BE2C (cell line): ENCODE results near the gene MCL1.
"Not testable (repeated sequence)": the region's sequence is repeated elsewhere in the genome, so short reads cannot be mapped to it uniquely, and the experiment has no call there.

Source experiments
- DNase-seq: peaks from one replicate; pipeline ENCODE4 v3.0.0-alpha.2; 2020
- H3K27me3 ChIP-seq: fragments of 250-450 bp; sonication (Bioruptor Pico); 2 replicates; pipeline ENCODE4 v1.5.1; 2020; ENCODE audit warnings: mild to moderate bottlenecking
- H3K36me3 ChIP-seq: fragments of 250-450 bp; sonication (Bioruptor Pico); 2 replicates; pipeline ENCODE4 v1.5.1; 2020; ENCODE audit warnings: mild to moderate bottlenecking
- H3K4me1 ChIP-seq: fragments of 250-450 bp; sonication (Bioruptor Pico); 2 replicates; pipeline ENCODE4 v1.5.1; 2020
- H3K4me3 ChIP-seq: 2 replicates; pipeline ENCODE4 v1.5.1; 2011; ENCODE audit warnings: low read depth, low read length
- H3K9me3 ChIP-seq: fragments of 250-450 bp; sonication (Bioruptor Pico); 2 replicates; pipeline ENCODE4 v1.5.1; 2020
- TF ChIP-seq, protein P1 (sequence below): IDR thresholded peaks from 2 replicates; pipeline ENCODE4 v1.5.1; 2012; ENCODE audit warnings: mild to moderate bottlenecking, low read depth, low read length

Gene MCL1

DNA sequence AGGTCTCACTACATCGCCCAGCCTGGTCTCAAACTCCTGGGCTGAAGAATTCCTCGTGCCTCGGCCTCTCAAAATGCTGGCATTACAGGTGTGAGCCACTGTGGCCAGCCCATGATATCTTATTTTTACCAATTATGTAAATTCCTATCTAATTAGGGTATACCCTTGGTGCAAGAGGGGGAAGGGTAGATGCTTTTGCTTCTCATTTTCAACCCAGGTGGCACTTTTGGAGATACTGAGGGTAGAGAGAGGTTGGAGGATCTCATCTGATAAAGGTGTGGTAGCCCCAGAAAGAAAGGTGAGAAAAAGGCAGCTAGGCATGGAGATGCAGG is 32.6 kb upstream of the MCL1 start:
- Histone ChIP-seq H3K4me1 (no peaks in the 10 kb centered on the region), H3K4me3 (no peak overlapping the region), H3K9me3 (no peaks in the 10 kb centered on the region), H3K36me3 (peaks cover 34% of the 10 kb centered on the region), H3K27me3 (no peaks in the 10 kb centered on the region)
- DNase-seq: no peak
- TF ChIP-seq, protein P1, sequence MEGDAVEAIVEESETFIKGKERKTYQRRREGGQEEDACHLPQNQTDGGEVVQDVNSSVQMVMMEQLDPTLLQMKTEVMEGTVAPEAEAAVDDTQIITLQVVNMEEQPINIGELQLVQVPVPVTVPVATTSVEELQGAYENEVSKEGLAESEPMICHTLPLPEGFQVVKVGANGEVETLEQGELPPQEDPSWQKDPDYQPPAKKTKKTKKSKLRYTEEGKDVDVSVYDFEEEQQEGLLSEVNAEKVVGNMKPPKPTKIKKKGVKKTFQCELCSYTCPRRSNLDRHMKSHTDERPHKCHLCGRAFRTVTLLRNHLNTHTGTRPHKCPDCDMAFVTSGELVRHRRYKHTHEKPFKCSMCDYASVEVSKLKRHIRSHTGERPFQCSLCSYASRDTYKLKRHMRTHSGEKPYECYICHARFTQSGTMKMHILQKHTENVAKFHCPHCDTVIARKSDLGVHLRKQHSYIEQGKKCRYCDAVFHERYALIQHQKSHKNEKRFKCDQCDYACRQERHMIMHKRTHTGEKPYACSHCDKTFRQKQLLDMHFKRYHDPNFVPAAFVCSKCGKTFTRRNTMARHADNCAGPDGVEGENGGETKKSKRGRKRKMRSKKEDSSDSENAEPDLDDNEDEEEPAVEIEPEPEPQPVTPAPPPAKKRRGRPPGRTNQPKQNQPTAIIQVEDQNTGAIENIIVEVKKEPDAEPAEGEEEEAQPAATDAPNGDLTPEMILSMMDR: no peak

DNA sequence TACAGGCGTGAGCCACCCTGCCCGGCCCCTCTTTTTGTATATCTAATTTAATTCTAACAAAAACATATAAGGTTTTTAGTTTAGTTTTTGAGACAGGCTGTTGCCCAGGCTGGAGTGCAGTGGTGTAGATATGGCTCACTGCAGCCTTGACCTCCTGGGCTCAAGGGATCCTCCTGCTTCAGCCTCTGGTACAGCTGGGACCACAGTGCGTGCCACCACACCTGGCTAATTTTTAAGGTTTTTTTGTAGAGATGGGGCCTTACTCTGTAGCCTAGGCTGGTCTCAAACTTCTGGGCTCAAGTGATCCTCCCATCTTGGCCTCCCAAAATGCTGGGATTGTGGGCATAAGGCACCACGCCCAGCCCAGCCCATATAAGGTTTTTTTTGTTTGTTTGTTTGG is 31.2 kb upstream of the MCL1 start:
- Histone ChIP-seq H3K27me3 (no peaks in the 10 kb centered on the region), H3K4me1 (no peaks in the 10 kb centered on the region), H3K4me3 (no peak overlapping the region), H3K36me3 (peaks cover 21% of the 10 kb centered on the region), H3K9me3 (no peaks in the 10 kb centered on the region)
- TF ChIP-seq, protein P1: no peak
- DNase-seq: no peak

DNA sequence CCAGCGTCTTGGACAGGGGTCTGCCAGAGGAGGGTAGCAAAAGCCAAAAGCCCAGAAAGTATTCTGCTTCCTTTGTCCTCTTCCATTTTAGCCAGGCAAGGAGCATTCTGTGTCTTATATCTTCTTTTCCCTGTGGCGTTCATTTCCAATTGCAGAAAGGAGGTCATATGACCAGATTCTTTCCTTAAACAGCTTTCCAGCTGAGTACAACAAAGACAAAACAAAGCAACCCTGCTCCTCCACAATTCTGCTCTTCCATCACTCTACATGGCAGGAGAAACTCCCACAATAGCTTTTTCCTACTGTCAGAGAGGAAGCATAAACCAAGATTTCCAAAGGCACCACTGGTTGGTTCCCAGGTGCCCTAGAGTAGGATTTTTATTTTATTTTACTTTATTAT is 30.3 kb upstream of the MCL1 start:
- peaks cover 17% of the 10 kb centered on the region for H3K36me3 ChIP-seq
- no peaks in the 10 kb centered on the region for H3K27me3 ChIP-seq
- H3K4me3 ChIP-seq: no peak overlapping the region
- TF ChIP-seq, protein P1: no peak
- H3K4me1 ChIP-seq: no peaks in the 10 kb centered on the region
- no peak for DNase-seq
- H3K9me3 ChIP-seq: no peaks in the 10 kb centered on the region

DNA sequence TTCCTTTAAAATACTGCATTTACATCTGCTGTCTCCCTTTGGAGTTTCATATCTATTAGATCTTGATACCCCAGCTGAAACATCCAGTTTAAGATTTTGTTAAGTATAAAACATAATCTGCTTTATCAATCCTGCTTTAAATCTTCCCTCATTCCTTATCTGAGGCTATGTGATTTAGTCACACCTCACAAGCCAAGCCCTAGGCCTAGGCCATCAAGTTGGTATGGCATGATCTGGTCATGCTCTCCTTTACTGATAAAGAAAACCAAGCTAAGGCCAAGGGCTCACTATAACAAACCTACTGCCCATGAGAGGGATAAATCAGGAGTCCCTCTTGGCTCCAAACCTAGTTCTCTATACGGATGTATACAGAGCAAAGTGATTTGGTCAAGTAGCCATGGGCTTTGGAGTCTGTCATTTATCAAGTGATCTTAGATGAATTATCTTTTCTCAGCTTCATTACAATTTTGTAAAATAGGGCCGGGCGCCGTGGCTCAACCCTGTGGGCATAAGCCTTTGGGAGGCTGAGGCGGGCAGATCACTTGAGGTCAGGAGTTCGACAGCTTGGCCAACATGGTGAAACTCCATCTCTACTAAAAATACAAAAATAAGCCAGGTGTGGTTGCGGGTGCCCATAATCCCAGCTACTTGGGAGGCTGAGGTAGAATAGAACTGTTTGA is 27.2 kb upstream of the MCL1 start:
- DNase-seq: no peak
- Histone ChIP-seq H3K27me3 (no peaks in the 10 kb centered on the region), H3K4me3 (no peak overlapping the region), H3K9me3 (no peaks in the 10 kb centered on the region), H3K4me1 (no peaks in the 10 kb centered on the region; the same call in none of the 2 replicates), H3K36me3 (peaks cover 7% of the 10 kb centered on the region)
- TF ChIP-seq, protein P1: no peak

DNA sequence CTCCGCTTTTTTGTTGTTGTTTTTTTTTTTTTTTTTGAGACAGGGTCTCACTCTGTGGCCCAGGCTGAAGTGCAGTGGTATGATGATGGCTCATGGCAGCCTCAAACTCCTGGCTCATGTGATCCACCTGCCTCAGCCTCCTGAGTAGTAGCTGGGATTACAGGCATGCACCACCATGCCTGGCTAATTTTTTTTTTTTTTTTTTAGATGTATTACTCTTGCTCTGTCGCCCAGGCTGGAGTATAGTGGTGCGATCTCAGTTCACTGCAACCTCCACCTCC is 26.0 kb upstream of the MCL1 start:
- H3K27me3 ChIP-seq, DNase-seq, H3K4me3 ChIP-seq, H3K36me3 ChIP-seq, H3K9me3 ChIP-seq, H3K4me1 ChIP-seq: not testable (repeated sequence)

DNA sequence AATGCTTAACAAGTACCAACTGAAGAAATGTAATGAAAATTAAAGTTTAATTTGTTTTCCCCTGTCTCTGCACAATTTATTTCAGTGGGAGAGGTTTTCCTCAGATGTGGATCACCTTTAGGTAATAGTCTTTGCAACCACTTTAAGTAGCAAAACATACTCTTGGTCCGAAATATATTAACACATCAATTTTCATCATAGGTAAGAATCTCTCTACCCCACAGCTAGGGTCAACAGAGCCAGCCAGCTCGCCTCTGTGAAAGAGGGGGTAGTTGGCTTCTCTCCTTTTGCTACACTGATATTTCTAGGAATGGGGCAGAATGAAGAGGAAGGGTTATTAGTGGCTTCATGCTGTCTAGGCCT is 24.8 kb upstream of the MCL1 start:
- Histone ChIP-seq H3K4me3 (no peak overlapping the region), H3K9me3 (no peaks in the 10 kb centered on the region), H3K4me1 (no peaks in the 10 kb centered on the region; the same call in none of the 2 replicates), H3K27me3 (no peaks in the 10 kb centered on the region), H3K36me3 (no peaks in the 10 kb centered on the region; the same call in 1 of the 2 replicates)
- DNase-seq: no peak
- TF ChIP-seq, protein P1: no peak

DNA sequence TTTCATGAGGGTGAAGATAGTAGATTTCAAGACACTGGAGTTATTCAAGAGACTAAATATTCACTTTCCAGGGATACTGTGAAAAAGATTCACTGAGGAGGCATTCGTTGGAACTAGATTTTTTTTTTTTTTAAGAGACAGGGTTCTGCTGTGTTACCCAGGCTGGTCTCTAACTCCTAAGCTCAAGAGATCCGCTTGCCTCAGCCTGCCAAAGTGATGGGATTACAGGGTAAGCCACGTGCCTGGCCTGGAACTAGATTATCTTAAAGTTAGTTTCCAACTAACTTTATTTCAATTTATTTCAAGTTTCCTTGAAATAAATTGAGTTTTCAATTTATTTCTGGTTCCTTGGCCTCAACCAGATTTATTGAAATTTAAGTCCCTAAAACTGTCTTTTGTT is 24.3 kb upstream of the MCL1 start:
- Histone ChIP-seq H3K9me3 (no peaks in the 10 kb centered on the region), H3K4me3 (no peak overlapping the region), H3K27me3 (no peaks in the 10 kb centered on the region), H3K4me1 (no peaks in the 10 kb centered on the region; the same call in none of the 2 replicates), H3K36me3 (no peaks in the 10 kb centered on the region; the same call in 1 of the 2 replicates)
- no peak for DNase-seq
- TF ChIP-seq, protein P1: no peak

DNA sequence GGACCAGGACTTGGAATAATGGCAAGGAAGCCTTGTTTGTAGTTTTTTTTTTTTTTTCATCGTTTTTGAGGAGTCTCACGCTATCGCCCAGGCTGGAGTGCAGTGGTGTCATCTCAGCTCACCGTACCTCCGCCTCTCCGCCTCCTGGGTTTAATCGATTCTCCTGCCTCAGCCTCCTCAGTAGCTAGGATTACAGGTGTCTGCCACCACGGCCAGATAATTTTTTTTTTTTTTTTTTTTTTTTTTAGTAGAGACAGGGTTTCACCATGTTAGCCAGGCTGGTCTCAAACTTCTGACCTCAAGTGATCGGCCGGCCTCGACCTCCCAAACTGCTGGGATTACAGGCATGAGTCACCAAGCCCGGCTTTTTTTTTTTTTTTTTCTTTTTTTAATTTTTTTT is 23.0 kb upstream of the MCL1 start:
- H3K36me3 ChIP-seq, DNase-seq, H3K27me3 ChIP-seq, H3K4me1 ChIP-seq, H3K9me3 ChIP-seq, H3K4me3 ChIP-seq: not testable (repeated sequence)
